ENCODE data around the gene CBLB.
"Not testable (repeated sequence)": the region's sequence is repeated elsewhere in the genome, so short reads cannot be mapped to it uniquely, and the experiment has no call there.

CBLB gene

DNA sequence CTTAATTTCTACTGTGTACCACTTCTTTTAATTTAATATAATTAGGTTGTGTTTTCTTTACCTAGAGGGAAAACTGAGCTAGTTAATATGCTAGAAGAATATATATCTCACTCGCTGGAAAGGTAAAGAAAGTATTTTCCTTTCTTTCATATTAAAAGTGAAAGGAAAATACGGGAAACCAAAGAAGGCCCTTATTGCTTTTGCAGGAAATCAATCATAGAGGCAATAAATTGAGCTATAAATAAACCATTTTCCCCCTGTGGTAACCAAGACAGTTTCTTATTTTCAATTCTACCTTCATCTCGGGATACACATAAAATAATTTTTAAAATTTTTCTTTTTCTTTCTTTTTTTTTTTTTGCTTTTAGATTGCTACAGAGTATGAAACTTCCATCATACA lies 101.6 kb downstream of the CBLB start:
- H3K4me1 Mint-ChIP-seq (ENCODE audit: low read depth) = peaks cover 61% of the 10 kb centered on the region
- H3K27ac Mint-ChIP-seq = no peak overlapping the region
- no peaks in the 10 kb centered on the region for H3K27me3 Mint-ChIP-seq (ENCODE audit: low read depth)
- H3K4me3 Mint-ChIP-seq = peak overlapping the region; percentile 39
- peaks cover 16% of the 10 kb centered on the region for H3K9me3 Mint-ChIP-seq
- peaks cover 59% of the 10 kb centered on the region for H3K36me3 Mint-ChIP-seq (ENCODE audit: low read depth)

- peaks cover 57% of the 10 kb centered on the region for H3K4me1 Mint-ChIP-seq (ENCODE audit: low read depth)
- H3K27ac Mint-ChIP-seq = peak overlapping the region; percentile 74
- no peaks in the 10 kb centered on the region for H3K27me3 Mint-ChIP-seq (ENCODE audit: low read depth)
- H3K9me3 Mint-ChIP-seq = peaks cover 26% of the 10 kb centered on the region
- peaks cover 60% of the 10 kb centered on the region for H3K36me3 Mint-ChIP-seq (ENCODE audit: low read depth)
- H3K4me3 Mint-ChIP-seq = no peak overlapping the region
Observed at GRCh38 chr3:105765308-105765639, 103.5 kb downstream of the CBLB start.

- H3K27me3 Mint-ChIP-seq (ENCODE audit: low read depth) = no peaks in the 10 kb centered on the region
- H3K4me1 Mint-ChIP-seq (ENCODE audit: low read depth) = peaks cover 53% of the 10 kb centered on the region
- peak overlapping the region; percentile 19 for H3K4me3 Mint-ChIP-seq
- peak overlapping the region; percentile 74 for H3K27ac Mint-ChIP-seq
- peaks cover 58% of the 10 kb centered on the region for H3K36me3 Mint-ChIP-seq (ENCODE audit: low read depth)
- H3K9me3 Mint-ChIP-seq = peaks cover 26% of the 10 kb centered on the region
Observed at GRCh38 chr3:105764378-105765307, 104.2 kb downstream of the CBLB start.

DNA sequence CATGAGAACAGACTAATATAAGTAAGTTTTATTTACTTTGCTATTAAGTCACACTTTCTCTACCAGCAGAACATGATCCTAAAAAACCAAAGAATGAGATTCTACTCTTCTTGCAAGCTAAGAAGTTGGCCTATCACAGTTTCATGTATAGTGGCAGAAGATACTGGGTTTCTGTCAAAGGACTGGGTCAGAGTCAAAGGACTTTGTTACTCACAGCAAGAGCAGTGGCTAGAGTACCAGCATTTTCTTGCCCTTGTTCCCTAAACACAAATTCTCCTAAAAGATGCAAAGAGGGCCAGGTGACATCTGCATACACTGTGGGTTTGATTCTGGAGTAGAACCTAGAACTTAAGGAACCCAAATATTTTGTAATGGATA lies 105.2 kb downstream of the CBLB start:
- H3K36me3 Mint-ChIP-seq (ENCODE audit: low read depth) = peaks cover 60% of the 10 kb centered on the region
- peak overlapping the region; percentile 61 for H3K27ac Mint-ChIP-seq
- H3K9me3 Mint-ChIP-seq = peaks cover 31% of the 10 kb centered on the region
- H3K4me1 Mint-ChIP-seq (ENCODE audit: low read depth) = peaks cover 56% of the 10 kb centered on the region
- no peaks in the 10 kb centered on the region for H3K27me3 Mint-ChIP-seq (ENCODE audit: low read depth)
- H3K4me3 Mint-ChIP-seq = no peak overlapping the region

DNA sequence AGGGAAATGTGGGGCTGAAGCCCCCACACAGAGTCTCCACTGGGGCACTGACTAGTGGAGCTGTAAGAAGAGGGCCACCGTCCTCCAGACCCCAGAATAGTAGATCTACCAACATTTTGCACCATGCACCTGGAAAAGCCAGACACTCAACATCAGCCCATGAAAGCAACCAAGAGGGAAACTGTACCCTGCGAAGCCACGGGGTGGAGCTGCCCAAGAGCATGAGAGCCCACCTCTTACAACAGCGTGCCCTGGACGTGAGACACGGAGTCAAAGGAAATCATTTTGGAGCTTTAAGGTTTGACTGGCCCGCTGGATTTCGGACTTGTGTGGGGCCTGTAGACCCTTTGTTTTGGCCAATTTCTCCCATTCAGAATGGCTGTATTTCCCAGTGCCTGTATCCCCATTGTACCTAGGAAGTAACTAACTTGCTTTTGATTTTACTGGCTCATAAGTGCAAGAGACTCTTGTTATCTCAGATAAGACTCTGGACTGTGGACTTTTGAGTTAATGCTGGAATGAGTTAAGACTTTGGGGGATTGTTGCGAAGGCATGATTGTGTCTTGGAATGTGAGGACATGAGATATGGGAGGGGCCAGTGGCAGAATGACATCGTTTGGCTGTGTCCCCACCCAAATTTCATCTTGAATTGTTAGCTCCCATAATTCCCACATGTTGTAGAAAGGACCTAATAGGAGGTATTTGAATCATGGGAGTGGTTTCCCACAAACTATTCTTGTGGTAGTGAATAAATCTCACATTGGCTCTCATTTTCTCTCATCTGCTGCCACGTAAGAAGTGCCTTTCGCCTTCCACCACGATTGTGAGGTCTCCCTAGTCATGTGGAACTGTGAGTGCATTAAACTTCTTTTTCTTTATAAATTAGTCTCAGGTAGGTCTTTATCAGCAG lies 105.8 kb downstream of the CBLB start:
- Mint-ChIP-seq H3K9me3 (peaks cover 35% of the 10 kb centered on the region), H3K4me1 (ENCODE audit: low read depth) (peaks cover 55% of the 10 kb centered on the region), H3K36me3 (ENCODE audit: low read depth) (peaks cover 60% of the 10 kb centered on the region), H3K27ac (peak overlapping the region; percentile 15), H3K4me3 (no peak overlapping the region), H3K27me3 (ENCODE audit: low read depth) (no peaks in the 10 kb centered on the region)

DNA sequence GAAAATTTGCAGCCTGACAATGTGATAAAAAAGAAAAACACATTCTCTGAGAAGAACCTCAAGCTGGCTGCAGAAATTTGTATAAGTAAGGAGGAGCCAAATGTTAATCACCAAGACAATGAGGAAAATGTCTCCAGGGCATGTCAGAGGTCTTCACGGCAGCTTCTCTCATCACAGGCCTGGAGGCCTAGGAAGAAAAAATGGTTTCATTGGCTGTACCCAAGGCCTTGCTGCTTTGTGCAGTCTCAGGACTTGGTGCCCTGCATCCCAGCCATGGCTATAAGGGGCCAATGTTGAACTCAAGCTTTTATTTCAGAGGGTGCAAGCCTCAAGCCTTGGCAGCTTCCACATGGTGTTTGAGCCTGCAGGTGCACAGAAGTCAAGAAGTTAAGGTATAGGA lies 106.6 kb downstream of the CBLB start:
- peaks cover 63% of the 10 kb centered on the region for H3K36me3 Mint-ChIP-seq (ENCODE audit: low read depth)
- H3K9me3 Mint-ChIP-seq = peaks cover 37% of the 10 kb centered on the region
- peak overlapping the region; percentile 1 for H3K27ac Mint-ChIP-seq
- H3K27me3 Mint-ChIP-seq (ENCODE audit: low read depth); H3K4me3 Mint-ChIP-seq: not testable (repeated sequence)
- peaks cover 54% of the 10 kb centered on the region for H3K4me1 Mint-ChIP-seq (ENCODE audit: low read depth)

DNA sequence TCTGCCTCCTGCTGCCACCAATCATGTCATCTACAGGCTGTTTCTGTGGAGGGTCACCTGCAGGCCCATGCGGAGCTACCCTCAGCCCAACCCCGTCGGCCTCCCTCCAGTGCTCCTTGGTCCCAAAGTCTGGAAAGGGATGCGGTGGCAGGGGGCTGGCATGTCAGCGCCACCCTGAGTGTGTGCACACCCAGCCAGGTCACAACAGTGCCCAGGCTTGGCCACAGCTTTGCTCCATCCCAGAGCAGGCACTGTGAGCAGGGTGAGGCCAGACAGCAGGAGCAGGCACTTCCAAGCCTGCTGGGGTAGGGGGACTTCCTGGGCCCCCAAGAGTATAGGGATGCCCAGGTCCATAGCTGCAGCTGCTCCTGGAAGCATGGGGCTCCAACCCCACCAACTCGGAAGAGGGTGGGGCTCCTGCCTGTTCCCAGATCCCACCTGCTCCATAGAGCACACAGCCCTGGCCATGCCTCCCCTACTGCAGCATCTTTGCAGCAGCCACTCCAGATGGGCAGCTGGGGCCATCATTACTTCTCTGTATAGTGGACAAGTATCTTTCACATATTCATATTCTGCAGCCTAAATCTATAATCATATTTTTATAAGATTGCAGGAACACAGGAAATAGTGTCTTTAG lies 109.3 kb downstream of the CBLB start:
- peaks cover 48% of the 10 kb centered on the region for H3K4me1 Mint-ChIP-seq (ENCODE audit: low read depth)

DNA sequence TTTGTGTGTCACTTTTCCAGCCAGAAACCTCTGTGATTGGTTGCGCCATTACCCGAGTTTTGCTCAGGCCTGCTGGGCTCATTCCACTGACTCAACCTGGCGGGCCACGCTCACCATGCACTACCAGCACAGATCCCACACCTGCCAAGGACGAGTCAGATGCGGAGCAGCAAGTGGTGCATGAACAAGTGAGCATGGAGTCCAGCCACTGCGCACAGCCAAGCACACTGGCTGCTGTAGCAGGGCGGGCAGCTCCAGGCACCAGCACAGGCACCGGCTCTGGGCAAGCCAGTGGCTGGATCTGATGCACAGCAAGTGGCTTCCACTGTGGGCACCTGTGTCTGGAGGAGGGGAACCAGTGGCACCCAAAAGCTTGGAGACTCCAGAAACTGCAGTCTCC lies 110.4 kb downstream of the CBLB start:
- Mint-ChIP-seq H3K27ac (no peak overlapping the region), H3K4me1 (ENCODE audit: low read depth) (peaks cover 47% of the 10 kb centered on the region), H3K9me3 (peaks cover 32% of the 10 kb centered on the region), H3K4me3 (no peak overlapping the region), H3K27me3 (ENCODE audit: low read depth) (no peaks in the 10 kb centered on the region), H3K36me3 (ENCODE audit: low read depth) (peaks cover 58% of the 10 kb centered on the region)

More for the DNA sequence above, 109.3 kb downstream of the CBLB start:
- Mint-ChIP-seq H3K9me3 (peaks cover 37% of the 10 kb centered on the region), H3K36me3 (ENCODE audit: low read depth) (peaks cover 64% of the 10 kb centered on the region), H3K4me3 (no peak overlapping the region), H3K27me3 (ENCODE audit: low read depth) (no peaks in the 10 kb centered on the region), H3K27ac (peak overlapping the region; percentile 65)

DNA sequence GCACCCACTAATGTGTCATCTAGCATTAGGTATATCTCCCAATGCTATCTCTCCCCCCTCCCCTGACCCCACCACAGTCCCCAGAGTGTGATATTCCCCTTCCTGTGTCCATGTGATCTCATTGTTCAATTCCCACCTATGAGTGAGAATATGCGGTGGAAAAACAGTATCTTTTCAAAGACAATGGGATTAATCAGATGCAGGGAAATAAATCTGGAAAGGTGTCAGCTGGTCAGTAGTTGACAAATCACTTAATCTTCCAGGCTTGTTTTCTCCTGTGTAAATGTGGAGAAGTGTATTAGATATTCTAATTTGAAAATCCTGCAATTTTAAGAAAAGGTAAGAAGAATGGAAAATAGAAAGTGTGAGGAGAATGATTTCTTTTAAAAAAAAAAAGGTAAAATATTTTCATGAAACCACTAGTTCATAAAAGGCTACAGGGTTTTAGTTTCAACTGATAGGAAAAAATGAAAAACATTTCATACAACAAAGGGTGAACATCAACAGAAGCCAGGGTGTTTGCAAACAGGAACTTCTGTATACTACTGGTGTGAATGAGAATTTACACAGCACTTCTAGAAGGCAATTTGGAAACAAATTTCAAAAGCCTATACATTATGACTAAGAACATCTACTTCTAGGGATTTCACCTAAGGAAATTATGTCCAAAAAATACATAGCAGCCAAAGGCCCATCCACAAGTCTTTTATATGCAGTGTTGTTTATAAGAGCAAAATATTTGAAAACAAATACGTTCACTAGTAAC lies 113.5 kb downstream of the CBLB start:
- Mint-ChIP-seq H3K36me3 (ENCODE audit: low read depth) (peaks cover 37% of the 10 kb centered on the region), H3K27me3 (ENCODE audit: low read depth) (no peaks in the 10 kb centered on the region), H3K27ac (peak overlapping the region; percentile 69), H3K4me1 (ENCODE audit: low read depth) (peaks cover 52% of the 10 kb centered on the region), H3K9me3 (peaks cover 12% of the 10 kb centered on the region), H3K4me3 (peak overlapping the region; percentile 2)

- H3K4me3 Mint-ChIP-seq = peak overlapping the region; percentile 69
- H3K27me3 Mint-ChIP-seq (ENCODE audit: low read depth) = no peaks in the 10 kb centered on the region
- peaks cover 30% of the 10 kb centered on the region for H3K36me3 Mint-ChIP-seq (ENCODE audit: low read depth)
- peaks cover 59% of the 10 kb centered on the region for H3K4me1 Mint-ChIP-seq (ENCODE audit: low read depth)
- H3K9me3 Mint-ChIP-seq = peaks cover 2% of the 10 kb centered on the region
- H3K27ac Mint-ChIP-seq = peak overlapping the region; percentile 97
Observed at GRCh38 chr3:105752791-105753415, 115.9 kb downstream of the CBLB start.

GRCh38 chr3:105747696-105748095 lies 121.1 kb downstream of the CBLB start:
- H3K4me3 Mint-ChIP-seq = no peak overlapping the region

DNA sequence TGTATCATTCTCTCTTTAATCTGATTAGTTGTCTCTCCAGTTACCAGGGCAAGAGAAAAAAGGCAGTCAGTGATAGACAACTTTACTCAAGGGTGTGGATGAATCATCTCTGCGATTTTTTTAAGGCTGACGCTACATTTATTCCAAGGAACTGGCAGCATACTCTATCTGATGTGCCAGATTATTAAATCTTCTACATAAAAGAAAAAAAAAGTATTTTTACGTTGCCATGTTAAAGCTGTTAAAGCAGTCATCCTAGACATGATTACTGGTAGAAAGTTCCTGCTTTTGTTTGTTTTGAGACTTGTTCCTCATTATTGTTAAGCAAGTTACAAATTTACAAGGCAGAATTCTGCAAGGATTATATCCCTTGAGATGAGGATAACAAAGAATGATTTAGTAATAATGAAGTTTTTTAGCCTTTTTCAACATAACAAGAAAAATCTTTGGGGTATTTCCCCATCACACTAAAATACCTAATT lies 121.7 kb downstream of the CBLB start:
- Mint-ChIP-seq H3K4me1 (ENCODE audit: low read depth) (peaks cover 47% of the 10 kb centered on the region), H3K4me3 (peak overlapping the region; percentile 65), H3K27ac (peak overlapping the region; percentile 70), H3K27me3 (ENCODE audit: low read depth) (no peaks in the 10 kb centered on the region), H3K36me3 (ENCODE audit: low read depth) (peaks cover 56% of the 10 kb centered on the region), H3K9me3 (peaks cover under 1% of the 10 kb centered on the region)

More at GRCh38 chr3:105747696-105748095, 121.1 kb downstream of the CBLB start:
- Mint-ChIP-seq H3K27me3 (ENCODE audit: low read depth) (no peaks in the 10 kb centered on the region), H3K36me3 (ENCODE audit: low read depth) (peaks cover 55% of the 10 kb centered on the region), H3K4me1 (ENCODE audit: low read depth) (peaks cover 53% of the 10 kb centered on the region), H3K9me3 (no peaks in the 10 kb centered on the region), H3K27ac (peak overlapping the region; percentile 59)

GRCh38 chr3:105746231-105746996 lies 122.4 kb downstream of the CBLB start:
- peaks cover 7% of the 10 kb centered on the region for H3K9me3 Mint-ChIP-seq
- H3K4me1 Mint-ChIP-seq (ENCODE audit: low read depth) = peaks cover 47% of the 10 kb centered on the region
- H3K4me3 Mint-ChIP-seq = peak overlapping the region; percentile 65
- H3K27me3 Mint-ChIP-seq (ENCODE audit: low read depth) = no peaks in the 10 kb centered on the region
- H3K27ac Mint-ChIP-seq = peak overlapping the region; percentile 70
- H3K36me3 Mint-ChIP-seq (ENCODE audit: low read depth) = peaks cover 62% of the 10 kb centered on the region

All from T-helper 1 cell treated with Interleukin-12 subunit alpha and Interleukin-12 subunit beta and Interleukin-4 antibody, amounts not matched to agents 30 μg/mL and 1 μg/mL, for 36 hours (primary cell).